HG02571 (cell line): Measurements from ENCODE around the gene ENOX1.

ENCODE experiments used
- ATAC-seq: cut with Tn5 transposase; IDR thresholded peaks from one replicate; pipeline ENCODE4 v1.9.1; 2021; ENCODE audit warnings: mild to moderate bottlenecking, moderate library complexity; ENCODE audit not compliant: unreplicated experiment

The ENOX1 gene

GRCh38 chr13:43232144-43232872, 554.5 kb downstream of the ENOX1 start:
- no peak for ATAC-seq

DNA sequence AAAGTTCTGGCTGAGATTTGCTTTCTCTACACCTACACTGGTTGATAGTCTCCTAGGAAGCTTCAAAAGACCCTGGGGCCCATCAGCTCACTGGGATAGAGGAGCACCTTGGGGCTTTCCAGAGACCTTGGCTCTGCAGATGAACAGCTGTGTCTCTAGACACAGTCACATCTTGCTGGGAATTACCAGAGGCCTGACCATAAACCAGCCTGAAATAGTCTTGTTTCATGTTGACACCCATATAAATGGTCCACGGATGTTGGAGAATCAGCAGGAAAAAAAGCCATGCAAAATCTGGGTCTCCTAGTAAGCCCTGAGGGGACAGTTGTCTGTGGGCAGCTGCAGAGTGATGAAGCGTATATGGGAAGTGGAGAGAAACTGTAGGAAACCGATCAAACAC, 555.8 kb downstream of the ENOX1 start:
- no peak for ATAC-seq

DNA sequence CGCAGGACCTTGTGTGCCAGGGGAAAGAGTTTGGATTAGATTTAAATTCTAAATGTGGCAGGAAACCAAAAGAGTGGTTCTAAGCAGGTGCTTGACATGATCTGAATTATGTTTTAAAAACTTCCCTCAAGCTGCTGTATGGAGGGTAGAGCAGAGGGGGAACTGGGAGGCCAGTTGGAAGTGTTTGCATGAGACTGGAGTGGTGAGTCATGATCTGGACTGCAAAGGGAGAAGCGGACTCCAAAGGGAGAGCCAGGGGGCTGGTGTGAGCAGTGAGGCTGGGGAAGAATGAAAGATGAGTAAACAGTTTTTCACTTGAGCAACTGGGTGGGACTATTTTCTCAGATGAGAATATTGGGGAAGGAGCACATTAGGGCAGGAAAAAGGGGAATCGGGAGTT, 557.3 kb downstream of the ENOX1 start:
- ATAC-seq: no peak

DNA sequence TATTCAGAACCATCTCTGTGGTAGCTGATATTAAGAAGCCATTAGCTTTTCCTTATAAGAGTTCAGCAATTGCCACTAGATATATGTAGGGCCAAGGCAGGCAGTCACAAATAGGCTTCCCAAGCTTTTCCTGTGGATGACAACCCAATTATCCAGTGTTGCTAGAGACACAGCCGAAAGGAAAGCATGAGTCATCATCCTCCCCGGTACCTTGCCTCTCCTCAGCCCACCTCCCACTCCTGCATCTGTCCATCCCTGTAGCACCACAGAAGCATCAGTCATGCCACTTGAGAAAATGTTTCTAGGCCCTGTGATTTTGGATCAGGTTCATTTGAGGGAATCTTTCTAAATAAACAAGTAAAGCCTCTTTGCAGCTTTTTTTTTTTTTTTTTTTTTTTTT, 559.1 kb downstream of the ENOX1 start:
- ATAC-seq: no peak

DNA sequence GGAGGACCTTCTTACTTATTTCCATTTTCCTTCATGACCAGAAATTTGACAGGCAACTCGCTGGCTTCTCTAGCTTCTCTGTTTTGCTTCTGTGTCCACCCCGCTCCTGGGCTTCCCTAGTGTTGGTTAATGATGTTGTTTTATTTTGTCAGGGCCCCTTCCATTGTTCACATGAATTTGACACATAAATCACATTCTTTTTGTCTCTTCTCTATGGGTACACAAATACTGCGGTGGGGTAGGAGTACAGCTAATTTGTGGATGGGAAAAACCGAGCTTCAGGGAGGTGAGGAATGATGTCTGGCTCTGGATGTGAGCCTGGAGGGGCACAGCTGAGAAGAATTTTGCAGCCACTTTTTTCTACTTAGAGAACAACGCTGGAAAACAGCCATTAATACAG, 563.6 kb downstream of the ENOX1 start:
- ATAC-seq: no peak

DNA sequence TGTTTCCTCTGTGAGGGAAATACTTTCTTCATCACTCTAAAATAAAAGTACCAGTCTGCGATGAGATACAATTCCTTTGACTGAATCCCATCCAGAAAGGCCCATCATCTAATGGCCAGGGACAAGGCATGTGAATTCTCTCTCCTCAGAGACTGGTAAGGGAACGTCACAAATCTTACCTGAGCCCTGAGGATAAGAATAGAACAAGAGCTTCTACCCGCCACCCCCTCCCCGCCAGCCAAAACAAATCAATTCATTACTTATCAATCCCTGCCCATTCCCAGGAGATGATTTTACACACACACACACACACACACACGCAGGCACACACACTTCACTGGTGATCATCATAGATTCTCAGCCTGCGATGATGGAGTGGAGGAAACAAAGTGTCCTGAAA, 564.7 kb downstream of the ENOX1 start:
- ATAC-seq: no peak

DNA sequence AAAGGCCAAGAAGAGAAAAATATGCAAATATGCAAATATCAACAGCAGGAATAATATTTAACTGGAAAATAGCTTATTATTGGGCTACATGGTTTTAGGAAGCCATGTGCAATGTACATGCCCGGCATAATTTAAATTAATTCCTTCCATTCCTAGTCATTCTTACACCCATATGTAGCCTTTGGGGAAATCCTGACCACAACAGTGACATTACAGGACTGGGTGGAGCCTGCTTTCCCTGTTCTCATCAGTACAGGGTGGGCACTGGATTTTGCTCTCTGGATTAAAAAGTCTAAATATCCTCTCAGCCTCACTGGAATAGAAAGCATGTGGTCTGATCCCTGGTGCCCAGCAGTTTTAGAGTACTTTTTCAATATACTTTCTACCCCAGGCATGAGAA, 565.2 kb downstream of the ENOX1 start:
- ATAC-seq: no peak

DNA sequence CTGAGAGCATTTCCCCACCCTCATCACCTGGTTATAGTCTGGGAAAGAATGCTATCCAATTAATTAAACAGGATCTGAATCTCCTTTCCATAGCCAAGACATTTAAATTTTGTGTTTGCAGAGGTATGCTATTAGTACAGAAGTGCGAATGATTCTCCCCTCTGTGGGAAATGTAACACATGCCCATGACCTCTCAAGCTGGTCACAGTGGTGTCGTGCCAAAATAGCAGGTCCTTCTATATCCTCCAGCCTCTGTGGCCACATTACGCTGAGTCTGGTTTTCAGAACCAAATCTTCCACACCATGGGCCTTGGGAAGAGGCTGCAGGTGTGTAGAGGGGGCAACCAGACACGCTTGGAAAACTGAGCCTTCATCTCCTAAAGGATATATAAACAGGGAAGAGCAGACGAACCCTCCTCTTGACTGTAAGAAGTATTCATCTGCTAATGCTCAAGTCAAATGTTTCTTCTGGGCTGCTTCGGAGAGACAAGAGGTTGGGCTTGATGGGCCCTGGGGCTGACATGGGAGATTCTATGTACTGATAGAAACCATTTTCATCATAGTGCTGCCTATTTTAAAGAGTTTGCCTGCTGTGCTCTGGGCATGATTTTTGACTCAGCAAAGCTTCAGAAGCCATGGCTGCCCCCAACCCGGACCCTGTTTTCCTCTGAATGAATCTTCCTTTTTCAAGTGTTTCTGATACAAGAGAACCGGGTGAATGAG, 565.7 kb downstream of the ENOX1 start:
- no peak for ATAC-seq

DNA sequence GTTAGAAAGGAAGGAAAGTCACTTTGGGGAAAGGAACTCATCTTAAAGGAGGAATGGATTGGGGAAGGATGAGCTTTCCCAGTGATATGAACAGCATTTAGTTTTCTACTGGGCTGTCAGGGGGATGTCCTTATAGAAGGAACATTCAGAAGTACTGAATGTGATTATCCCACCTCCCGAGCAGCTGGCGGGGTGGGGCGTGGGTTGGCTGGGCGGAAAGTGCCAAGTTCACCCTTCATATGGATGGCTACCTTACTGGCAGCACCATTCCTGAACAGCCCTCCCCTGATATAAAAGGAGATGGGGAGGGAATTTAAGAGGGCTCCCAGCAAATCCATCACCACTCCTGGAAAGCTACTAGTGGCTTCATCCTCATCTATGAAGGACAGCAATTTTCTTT, 572.6 kb downstream of the ENOX1 start:
- ATAC-seq: no peak

DNA sequence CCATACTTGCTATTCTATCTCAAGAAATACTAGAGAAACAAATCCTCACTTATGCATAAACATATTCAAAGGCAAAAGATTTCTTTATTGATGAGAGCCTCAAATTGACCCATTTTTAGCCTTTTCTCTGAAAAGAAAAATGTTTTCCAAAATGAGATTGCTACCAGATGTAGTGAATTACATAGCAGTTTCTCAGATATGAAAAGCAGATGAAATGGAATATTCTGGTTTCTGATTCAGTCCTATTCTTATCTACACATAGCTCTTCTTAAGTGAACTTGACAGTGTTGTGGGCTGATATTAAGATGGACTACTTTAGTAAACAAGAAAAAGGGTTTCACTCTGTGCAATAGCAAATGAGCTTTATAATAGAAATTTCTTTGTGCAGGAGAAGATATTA, 579.9 kb downstream of the ENOX1 start:
- no peak for ATAC-seq

GRCh38 chr13:43205416-43205815, 581.4 kb downstream of the ENOX1 start:
- ATAC-seq: no peak

DNA sequence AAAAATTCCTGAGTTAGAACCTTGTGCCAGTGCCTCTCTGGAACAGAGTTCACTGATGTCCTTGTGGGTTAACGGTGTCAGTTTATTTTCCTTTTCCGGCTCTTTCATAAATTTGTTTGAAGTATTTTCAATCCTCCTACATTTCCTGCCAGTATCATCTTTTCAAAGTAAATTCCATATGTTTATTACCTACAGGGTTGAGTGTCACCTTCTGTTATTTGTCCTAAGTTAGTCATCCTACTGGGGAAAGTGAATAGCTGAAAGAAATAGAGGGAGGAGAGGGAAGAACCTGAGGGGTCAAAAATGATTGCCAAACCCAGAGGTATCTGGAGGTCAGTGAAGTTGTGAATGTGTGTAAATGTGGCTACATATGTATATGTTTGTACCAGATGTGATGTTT, 582.2 kb downstream of the ENOX1 start:
- ATAC-seq: no peak

GRCh38 chr13:43203781-43204180, 583.0 kb downstream of the ENOX1 start:
- no peak for ATAC-seq

- no peak for ATAC-seq
Observed at GRCh38 chr13:43200736-43201135, 586.0 kb downstream of the ENOX1 start.

DNA sequence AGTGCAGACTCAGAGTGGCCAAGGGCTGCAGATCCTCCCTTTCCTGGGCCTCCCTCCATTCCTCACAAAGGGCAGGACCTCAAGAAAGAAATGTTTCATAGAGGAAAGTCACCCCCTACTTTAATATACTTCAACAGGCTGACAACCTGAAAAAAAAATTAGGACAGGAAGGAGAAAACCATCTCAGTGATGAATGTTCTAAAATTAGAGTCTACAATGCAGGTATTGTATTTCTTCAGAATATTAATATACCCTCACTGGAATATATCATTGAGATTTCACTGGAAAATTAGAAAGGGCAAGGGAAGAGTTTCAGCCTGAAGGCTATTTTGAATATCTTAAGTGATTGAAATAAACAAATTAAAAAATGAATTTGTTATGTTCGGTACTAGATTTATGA, 586.5 kb downstream of the ENOX1 start:
- no peak for ATAC-seq

DNA sequence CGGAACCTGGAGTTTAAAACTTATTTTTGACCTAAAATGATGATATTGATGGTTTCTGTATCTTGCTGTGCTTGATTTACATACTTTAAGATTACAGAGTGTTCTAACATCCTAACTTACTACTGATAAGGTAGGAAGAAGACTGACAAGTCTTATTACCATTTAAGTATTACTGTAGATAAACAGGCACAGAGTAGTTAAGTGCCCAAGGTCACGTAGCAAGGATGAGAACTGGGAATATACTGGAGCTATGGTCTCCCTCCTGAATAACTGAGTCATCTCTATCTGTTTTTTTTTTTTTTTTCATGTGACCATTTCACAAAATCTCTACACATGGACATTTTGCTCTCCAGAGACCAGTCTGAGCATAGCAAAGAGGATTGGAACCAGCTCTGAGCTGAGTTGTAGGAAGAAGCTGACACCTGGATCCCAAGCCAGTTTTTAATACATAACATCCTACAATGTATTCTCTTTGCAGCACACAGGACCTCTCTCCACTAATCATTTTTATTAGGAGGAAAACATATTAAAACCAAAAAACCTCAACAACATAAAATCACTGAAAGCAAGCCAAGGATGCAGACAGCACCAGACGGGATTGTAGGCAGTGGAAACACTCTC, 589.9 kb downstream of the ENOX1 start:
- no peak for ATAC-seq

- ATAC-seq: no peak
Observed at GRCh38 chr13:43196086-43196621, 590.6 kb downstream of the ENOX1 start.

DNA sequence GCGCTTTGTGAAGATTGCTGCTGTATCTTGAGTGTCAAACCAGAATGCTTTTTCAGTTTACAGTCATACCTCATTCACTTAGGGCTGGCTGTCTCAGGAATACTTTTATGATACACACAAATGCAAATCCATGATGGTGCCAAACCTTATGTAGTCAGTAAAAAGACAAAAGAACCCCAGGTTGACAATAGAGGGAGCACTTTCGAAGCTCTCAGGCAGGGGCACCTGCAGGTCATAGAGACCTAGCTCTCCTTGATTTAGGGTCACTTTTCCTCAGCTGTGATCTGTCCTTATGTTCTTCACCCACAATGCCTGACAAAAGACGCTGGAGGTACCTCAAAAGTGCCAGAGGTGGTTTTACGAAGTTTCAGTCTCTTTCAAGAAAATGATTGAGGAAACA, 591.2 kb downstream of the ENOX1 start:
- ATAC-seq: no peak

DNA sequence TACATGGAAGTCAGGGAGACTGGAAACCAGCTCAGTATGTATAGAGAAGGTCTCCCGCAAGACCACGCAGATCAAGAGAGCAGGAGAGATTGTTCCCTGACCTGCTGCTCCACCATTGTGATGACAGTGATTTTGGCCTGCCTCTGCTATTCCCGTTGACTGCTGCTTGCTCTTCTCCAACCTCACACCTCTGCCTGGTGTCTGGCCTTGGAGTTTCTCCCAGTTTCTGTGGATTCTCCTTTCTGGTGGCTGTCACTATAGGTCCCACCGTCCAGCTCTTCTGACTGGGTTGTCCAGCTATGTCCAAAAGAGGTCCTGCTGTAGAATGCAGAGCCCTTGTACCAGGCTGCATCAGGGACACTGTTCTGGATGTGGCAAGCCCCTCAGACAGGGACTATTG, 591.7 kb downstream of the ENOX1 start:
- no peak for ATAC-seq

GRCh38 chr13:43193789-43194420, 592.9 kb downstream of the ENOX1 start:
- no peak for ATAC-seq

DNA sequence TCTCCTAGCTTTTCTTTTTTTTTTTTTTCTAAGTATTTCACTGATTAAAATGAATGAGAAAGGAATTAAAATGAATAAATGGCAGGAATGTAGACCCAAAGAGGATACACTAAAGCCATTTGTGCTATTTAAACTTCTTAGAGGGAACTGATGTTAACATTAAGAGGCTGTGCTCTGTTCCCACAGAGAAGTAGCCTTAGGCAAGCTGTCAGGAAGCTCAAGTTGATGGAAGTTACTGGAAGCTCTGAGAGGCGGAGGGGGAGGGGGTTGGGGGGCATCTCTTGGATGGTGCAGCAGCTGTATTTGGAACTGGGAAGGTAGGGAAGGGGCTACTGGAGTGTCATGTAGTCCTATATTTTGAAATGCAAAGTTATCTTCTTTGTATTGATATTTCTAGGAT, 595.2 kb downstream of the ENOX1 start:
- no peak for ATAC-seq

- no peak for ATAC-seq
Observed at GRCh38 chr13:43185226-43185625, 601.5 kb downstream of the ENOX1 start.
